ENCODE measurements around the gene MYL1.

MYL1 gene

DNA sequence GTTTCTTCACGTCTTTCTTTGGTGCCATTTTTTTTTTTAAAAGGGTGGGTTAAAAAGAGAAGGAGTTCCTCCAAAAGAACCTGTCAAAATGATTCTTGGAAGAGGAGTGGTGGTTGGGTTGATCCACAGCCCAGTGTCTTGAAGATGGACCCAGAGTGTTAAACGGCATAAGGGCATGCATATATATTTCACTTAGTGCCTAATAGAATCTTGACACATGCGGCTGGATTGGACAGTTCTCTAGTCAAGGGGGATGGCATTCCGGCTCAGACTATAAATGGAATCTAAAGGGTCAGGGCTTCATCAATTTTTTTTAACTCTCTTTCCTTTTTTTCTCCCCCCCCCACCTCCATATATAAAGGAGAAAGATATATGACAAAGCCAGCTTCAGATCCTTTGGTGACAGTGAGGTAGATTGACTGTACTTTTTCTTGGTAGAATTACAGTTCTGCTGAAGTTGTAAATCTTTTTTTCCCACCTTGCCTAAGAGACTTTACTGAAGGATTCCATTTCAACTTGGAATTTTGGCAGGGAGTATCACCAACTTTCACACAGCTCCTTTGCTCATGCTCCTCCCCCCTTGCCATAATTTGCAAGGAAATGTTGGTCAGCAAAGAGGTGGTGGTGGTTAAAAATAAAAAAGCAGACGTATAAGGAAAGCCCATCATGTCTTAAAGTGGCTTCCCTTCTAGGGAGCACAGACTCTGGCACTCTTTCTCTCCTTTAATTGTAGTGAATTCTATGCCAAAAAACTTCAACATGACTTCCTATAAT lies at the start of gene MYL1:
MYL1 (minus strand) TSS at position 160 of the 774 bp plus-strand sequence; CDS start at position 28, 132 bp downstream.
- DNase-seq (ENCODE audit: low spot score), result no peak

DNA sequence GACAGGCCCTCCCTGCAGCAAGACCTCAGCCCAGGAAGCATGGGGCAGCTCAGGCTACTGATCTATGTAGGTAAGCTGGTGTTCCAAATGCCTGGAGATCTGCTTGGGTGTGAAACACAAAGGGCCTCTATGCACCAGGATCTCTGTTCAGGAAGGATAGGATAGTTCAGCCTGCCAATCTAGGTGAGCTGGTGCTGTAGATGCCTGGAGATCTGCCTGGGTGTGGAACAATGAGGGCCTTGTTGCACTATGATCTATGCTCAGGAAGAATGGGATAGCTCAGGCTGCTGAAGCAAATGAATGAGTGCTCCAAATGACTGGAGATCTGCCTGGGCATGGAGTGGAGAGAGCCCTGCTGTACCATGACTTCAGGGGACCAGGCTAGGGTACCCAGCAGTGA lies 48.9 kb upstream of the MYL1 start:
- DNase-seq (ENCODE audit: low spot score), result no peak

DNA sequence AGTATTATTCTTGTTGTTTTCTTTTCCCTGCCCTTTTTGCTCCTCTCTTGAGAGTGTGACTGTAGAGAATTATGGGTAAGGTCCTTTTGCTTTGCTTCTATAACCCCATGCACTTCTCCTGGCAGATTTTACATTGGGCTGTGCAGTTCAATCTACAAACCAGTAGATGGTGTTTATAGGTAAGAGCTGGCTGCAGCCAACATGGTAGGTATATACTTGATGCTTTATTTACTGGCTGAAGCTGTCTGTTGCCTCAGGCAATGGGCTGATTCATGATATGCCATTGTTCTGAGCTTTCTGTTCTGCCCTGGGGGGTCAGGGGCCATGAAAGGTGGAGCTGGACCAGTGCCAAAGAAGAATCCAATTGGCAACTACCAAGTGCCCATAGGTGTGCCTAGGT lies 48.3 kb upstream of the MYL1 start:
- no peak for DNase-seq (ENCODE audit: low spot score)

DNA sequence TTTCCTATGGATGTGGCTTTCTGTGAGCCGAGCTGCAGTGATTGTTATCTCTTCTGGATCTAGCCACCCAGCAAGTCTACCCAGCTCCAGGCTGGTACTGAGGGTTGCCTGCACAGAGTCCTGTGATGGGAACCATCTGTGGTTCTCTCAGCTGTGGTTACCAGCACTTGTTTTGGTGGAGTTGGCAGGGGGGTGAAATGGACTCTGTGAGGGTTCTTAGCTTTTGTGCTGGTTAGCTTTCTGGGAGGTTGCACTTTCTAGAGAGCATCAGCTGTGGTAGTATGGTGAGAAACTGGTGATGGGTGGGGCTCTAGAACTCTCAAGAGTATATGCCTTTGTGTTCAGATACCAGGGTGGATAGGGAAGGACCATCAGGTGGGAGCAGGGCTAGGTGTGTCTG lies 45.4 kb upstream of the MYL1 start:
- no peak for DNase-seq (ENCODE audit: low spot score)

DNA sequence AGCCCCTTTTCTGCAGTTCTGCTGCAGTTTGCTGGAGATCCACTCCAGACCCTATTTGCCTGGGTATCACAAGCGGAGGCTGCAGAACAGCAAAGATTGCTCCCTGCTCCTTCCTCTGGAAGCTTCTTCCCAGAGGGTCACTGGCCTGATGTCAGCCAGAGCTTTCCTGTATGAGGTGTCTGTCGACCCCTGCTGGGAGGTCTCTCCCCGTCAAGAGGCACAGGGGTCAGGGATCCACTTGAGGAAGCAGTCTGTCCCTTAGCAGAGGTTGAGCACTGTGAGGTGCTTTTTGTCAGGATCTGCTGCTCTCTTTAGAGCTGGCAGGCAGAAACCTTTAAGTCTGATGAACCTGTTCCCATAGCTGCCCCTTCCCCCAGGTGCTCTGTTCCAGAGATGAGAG lies 42.0 kb upstream of the MYL1 start:
- DNase-seq (ENCODE audit: low spot score), result no peak

DNA sequence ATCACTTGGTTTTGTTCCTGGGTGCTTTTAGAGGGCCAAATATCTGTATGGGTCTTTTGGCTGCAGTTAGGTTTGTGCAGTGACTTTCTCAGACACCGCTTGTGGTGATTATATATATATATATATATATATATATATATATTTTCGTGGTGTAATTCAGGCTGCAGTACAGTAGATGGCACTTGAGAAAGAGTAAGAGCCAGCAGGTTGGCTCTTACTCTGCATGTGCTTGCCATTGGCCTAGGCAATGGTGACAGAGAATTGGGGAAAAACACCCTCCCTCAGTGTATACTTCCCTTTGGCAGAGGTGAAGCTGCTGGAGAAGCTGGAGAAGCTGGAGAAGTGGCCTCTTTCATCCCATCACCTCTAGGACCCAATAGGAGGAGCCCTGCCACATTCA lies 22.2 kb upstream of the MYL1 start:
- no peak for DNase-seq (ENCODE audit: low spot score)

DNA sequence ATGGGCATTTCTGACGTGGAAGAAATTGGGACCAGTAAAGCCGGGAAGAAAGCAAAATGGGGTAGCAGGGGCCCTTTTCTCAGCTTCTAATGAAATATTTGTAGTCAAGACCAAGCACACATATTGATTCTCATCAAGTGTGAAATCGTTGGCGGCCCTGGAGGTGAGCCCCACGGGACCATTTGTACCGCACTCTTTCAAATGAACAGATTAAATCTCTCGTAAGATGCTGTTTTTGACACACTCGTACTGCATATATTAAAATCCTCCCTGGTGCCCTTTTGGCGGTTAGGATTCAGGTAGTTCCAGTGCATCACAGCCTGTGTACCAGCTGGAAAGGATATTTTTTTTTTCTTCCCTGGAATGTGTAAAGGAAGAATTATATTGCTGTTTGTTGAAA lies 9.9 kb upstream of the MYL1 start:
- DNase-seq (ENCODE audit: low spot score), result no peak

DNA sequence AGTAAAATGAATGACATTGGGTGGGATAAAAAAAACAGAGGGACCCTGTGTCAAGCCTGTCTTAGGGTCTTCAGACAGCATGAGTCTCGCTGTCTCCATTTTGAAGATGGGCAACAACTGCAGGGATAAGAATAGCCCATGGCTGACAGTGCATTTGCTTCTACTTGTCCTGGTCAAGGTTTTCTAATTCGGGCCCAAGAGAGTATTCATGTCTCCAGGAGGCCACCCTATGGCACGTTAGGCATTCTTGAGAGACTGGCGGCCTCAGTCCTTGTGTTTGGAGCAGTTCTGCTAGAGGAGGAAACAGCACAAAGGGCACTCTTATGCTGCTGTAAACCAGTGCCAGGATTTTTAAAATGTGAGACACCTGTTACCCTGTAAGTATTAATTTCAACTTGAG lies 9.5 kb upstream of the MYL1 start:
- no peak for DNase-seq (ENCODE audit: low spot score)

DNA sequence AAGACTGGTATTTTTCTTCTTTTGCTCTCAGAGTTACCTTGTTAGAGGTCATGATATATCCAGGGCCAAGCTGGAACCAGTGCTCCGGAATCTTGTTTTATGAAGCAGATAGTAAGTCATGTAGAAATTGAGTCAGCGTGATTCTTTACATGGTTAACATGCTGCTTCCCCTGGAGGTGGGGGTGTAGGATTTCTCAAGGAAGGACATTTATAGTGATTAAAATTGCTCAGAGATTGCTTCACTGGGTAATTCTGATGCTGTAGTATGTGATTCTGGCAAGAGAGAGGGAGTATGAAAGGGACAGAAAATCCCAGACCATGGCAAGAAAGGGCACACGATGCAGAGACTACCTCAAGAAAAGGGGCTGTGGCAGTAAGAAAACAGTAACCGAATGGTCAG lies 8.0 kb upstream of the MYL1 start:
- no peak for DNase-seq (ENCODE audit: low spot score)

DNA sequence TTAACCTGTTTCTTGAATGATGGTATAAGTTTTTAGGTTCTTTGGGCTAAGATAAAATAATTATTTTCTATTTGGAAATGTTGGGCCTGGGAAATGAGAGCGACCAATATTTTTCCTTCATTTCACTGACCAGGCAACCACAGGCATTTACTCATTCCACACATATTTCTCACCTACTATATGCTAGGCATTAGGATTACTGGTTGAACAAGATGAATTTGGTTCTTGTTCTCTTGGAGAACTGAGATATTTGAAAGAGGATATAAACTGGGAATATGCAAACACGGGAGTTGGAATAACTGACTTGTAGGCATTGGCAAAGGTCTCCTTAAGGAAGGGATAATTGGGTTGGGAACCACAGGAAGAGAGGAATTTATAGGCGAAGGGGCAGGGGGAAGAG lies 3.9 kb upstream of the MYL1 start:
- no peak for DNase-seq (ENCODE audit: low spot score)

DNA sequence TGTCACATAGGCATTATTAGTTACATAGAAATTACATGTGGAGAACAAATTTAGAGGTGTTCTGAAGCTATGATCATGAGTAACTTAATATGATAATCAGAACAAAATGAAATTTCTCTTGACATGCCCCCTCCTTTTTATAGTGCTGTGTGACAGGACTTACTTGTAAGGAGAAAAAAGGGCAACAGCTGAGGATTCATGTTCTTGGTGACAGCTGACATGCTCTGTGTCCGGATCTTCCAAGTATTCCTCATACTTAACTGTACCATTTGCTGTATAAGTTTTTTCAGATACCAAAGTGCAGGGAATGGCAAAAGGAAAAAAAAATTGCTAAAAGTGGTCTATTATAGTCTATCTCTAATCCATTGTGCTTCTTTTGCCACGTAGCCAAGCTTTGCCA lies 3.5 kb upstream of the MYL1 start:
- no peak for DNase-seq (ENCODE audit: low spot score)

DNA sequence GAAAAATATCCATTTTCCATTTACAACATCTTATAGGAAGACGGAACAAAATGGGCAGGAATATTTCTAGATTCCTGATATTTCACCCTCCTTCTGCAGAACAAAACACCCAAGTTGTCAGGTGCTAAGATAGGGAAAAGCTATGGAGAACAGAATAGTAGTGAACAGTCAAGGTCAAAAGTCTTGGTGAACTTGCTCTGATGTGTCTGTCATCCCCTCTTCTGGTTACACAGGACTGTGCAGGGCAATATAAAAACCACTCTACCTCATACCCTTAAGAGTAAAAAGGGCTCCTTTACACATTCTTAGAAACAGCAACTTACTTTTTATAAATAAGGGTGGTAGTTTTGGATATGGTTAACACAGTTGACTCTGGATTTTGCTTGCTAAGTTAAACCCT lies 4.4 kb downstream of the MYL1 start:
- DNase-seq (ENCODE audit: low spot score), result no peak

DNA sequence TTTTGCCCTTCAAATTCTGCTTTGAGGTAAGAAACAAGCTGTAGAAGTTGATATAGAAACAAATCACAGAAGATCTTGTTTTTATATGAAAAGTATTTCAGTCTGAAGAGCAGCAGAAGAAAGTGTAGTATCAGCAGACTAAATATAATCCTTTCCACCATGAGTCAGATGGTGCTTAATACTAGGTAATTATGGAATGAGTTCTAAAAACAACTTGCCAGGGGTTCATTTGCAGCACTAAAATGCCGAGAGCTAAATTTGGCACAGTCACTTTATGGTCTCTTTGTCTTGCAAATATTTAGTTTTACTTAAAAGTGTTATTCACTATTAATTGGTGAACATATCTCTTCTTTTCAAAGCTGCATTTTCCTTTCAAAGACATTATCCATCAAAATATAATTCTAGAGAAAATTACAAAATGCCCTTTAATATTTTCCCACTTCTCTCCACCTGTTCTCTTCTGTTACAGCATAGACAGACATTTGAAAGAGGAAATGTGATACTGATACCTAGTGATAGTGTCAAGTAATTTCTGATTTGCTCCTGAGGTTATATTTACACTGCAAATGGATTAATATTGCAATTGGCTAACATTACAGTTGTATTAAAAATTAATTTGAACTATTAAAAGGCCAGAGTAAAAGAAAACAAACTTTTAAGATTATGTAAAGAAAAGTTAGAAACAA lies 5.3 kb downstream of the MYL1 start:
- no peak for DNase-seq (ENCODE audit: low spot score)

DNA sequence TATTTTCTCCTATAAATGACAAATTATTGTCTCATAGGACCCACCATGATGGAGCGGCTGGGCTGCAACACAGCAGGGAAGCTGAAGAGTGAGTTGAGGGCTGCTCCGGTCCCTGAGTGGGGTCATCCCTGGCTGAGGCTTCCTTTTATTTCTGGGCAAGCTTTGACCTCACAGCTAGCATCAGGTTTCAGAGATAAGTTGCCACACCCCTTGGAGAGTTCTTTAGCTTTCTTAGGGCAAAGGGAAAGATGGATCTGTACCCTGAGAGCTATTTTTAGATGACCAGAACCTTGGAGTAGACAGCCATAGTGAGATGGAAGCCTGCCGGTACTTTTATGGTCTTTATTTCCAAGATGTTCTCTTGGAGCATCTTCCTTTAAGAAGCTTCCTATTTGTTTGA lies 11.5 kb downstream of the MYL1 start:
- DNase-seq (ENCODE audit: low spot score), result no peak

DNA sequence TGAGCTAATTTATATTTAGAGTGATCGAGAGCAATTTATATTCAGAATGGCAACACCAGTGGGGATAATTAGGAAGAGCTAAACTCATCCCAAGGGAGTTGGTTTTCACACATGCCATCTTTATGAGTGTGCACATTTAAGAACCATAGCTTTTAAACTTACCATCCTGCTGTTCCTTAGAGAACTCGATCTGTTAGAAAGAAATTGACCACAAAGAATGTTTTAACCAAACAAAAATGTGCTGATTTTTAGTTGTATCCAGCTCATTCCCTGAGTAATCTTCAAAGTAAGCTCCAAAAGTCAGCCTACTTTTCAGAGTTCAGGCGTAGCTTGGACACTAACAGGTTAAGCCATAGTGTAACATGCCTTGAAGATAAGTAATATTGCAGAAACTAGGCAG lies 12.6 kb downstream of the MYL1 start:
- DNase-seq (ENCODE audit: low spot score), result no peak

DNA sequence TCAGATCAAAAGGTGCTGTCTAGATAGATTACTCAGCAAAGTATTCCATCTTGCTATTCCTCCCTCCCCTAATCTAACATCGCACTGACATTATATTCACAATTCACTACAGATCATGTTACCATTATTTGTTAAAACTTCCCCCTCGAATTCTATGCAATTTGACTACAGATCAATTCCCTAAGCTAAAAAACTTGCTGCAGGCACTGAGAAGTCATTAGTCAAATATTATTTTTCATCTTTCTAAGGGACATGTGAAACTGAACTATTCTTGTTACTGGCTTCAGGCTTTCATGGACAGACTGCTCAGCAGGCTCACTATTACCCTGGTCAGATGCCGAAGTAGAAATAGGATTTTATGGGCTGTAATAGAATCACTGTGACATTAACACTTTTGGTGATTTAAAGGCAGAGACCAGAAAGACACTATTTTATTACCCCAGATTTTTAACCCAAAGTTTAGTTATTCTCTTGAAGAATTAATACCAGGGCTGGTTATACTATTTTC lies 15.1 kb downstream of the MYL1 start:
- DNase-seq (ENCODE audit: low spot score), result no peak

DNA sequence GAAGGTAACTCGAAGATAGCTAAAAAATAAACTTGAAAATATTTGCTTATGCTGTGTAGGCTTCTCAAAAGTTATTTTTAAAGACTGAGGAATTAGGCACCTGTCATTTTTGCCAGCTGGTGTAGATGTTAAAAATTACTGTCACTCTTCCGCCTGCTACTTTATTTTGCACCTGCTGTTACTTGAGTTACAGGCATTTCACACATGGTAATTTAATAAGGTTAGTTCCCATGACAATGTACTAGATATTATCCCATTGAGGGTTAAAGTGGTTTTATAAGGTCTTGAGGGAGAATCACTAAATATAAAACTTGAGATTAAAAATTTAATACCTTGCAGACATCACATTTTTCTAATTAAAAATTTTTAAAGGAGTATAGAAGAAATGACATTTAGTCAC lies 26.6 kb downstream of the MYL1 start:
- DNase-seq (ENCODE audit: low spot score), result no peak

DNA sequence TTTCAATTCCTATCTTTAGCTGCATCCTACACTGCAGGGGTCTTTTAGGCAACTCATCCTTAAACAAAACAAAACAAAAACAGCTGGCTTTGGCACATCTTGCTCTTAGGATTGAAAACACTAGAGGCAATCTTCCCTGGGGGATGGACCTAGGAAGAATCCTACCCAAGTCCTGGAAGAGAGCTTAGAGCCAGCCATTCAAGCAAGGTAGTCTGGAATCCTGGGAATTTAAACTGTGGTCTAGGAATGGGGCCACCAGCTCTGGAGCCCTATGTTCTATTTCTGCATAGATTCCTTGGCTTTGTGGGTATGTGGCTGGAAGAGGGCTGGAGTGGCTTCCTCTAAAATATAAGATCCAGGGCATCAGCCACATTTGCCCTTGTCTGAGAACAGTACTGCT lies 27.7 kb downstream of the MYL1 start:
- no peak for DNase-seq (ENCODE audit: low spot score)

DNA sequence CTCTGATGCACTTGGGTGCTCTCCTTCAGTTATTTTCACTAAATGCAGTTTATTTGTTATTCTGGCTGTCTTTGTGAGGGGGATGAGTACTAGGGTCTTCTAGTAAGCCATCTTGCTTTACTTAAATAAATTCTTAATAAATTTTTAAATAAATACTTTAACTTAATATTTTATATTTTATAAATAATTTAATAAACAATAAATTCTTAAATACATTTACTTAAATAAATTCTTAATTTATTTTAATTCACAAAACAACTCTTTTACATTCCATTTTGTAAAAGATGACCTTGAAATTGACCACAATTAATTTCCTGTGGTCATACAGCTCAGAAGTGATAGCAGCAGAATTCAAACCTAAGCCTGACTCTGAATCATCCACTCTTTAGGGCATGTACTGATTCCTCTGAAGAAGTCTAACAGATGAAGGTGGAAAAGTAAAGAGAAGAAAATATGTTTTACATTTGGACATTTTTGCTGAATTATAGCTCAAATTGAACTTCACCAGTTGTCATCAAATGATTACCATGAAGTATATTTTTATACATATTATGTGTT lies 28.8 kb downstream of the MYL1 start:
- DNase-seq (ENCODE audit: low spot score), result no peak

DNA sequence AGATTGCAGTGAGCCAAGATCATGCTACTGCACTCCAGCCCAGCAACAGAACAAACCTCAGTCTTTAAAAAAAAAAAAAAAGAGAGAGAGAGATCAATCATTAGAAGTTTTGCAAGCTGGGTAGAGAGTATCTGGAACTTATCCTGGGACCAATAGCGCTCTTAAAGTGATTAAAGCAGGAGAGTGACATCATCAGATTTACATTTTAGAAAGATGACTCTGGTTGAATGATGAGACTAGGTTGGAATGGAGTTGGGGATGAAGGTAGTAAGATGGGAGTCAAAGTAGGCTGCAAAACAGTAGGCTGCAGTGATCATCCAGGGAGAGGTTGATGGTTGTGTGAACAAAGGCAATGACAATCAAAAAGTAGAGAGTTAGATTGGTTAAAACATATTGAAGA lies 37.8 kb downstream of the MYL1 start:
- no peak for DNase-seq (ENCODE audit: low spot score)

DNA sequence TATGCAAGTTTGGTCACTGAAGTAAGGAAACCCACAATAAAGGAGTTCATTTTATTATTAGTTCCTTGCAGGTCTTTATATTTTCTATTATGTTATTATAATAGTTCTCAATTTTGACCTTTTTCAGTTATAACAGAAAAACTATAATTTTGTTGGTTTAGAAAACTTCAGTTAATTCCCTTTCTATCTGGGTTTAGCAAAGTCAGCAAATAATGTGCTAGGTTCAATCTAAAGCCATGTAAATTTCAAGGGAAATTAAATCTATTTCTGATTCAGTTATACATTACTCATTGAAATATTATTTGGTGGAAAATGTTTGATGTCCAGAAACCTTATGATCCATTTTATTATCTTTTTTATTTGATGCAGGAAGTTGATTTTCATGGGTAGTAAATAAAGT lies 43.7 kb downstream of the MYL1 start:
- DNase-seq (ENCODE audit: low spot score), result no peak

DNA sequence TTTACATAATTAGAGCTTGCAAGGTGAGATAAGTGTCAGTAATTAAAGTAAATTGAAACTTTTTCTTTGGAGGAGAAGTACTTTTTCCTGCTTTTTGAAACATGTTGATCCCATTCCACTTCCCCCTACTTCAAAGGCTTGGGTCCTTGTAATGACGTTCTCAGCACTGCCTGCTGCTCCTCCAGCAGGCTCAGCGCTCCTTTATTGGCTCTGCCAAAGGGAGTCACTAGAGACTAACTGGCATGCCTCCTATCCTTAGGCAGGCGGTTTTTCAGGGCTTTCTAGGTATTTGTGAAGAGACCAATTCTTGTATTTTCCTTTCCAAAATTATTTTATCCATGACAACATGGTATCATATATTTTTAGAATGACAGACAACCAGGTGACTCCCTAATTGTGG lies 45.8 kb downstream of the MYL1 start:
- no peak for DNase-seq (ENCODE audit: low spot score)

DNA sequence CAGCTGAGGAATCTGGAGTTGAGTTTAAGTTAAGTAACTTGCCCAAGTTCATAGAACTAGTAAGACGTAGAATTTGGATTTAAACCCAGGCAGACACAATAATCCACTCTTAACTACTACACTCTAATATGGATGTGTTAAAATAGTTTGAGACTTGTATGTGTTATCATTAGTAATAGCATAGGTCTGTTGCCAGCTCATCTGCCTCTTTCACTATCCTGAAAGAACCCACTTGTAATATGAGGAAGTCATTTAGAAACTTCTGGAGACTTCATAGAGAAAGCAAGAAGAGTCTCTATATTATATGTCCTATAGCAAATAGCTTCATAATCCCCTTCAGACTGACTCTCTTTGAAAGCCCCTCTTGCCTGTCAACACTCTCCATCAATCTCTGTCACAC lies 46.7 kb downstream of the MYL1 start:
- DNase-seq (ENCODE audit: low spot score), result no peak
